Measurements from ENCODE around the gene CYLD. TPM values are rescaled to one million over a fixed set of nuclear protein-coding genes. Genes with fewer than 3 reads are reported as not detected.

The CYLD gene
- total RNA-seq, 1 donor, result 457 TPM

DNA sequence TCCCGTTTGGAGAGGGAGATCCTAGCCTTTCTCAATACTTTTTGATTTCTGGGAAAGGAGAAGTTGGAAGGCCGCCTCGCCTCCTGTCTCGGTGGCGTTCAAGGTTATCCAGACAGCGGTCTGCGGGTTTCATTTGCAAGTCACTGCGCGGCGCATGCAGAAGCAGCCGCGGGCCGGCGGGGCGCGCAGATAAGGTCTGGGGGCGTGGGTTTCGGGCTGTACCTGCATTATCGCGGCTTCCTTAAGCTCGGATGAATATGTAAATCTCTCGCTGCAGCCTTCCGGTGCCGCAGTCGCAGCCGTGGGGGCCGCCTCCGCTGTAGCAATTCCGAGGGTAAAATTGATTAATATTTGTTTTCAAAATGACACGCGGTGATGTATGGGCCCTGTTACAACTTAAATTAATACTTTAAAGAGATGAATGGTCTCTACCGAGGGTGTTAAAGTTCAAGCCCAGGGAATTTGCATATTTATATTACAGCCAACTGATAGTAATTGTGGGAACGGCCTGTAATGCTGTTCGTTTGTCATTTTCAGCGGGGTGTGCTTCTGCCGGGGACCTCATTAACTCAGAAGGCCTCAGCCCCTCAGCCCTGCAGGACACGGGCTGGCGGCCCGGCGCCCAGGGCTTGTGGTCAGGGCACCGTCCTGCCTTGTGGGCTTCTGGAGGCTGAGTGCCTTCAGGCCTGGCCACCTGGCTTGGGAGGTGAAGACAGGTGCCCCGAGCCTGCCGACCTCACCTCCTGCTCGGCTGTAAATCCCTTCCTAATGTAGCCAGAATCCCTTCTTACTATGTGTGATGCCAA lies 99.4 kb downstream of the CYLD start:
- H3K4me3 ChIP-seq (ENCODE audit: low read length), result no peak overlapping the region
- H3K27me3 ChIP-seq (ENCODE audit: insufficient read depth, low read length), result peaks cover 22% of the 10 kb centered on the region
- no peaks in the 10 kb centered on the region for H3K9me3 ChIP-seq (ENCODE audit: low read depth, low read length)
- H3K4me1 ChIP-seq (ENCODE audit: insufficient read depth, low read length), result peaks cover 7% of the 10 kb centered on the region

- no peaks in the 10 kb centered on the region for H3K9me3 ChIP-seq (ENCODE audit: low read depth, low read length)
- H3K4me3 ChIP-seq (ENCODE audit: low read length), result no peak overlapping the region
- H3K27me3 ChIP-seq (ENCODE audit: insufficient read depth, low read length), result peaks cover 22% of the 10 kb centered on the region
- peaks cover 7% of the 10 kb centered on the region for H3K4me1 ChIP-seq (ENCODE audit: insufficient read depth, low read length)
Observed at GRCh38 chr16:50842013-50842505, 100.2 kb downstream of the CYLD start.

GRCh38 chr16:50842589-50842988 lies 100.7 kb downstream of the CYLD start:
- H3K4me1 ChIP-seq (ENCODE audit: insufficient read depth, low read length), result peaks cover 7% of the 10 kb centered on the region
- no peak overlapping the region for H3K4me3 ChIP-seq (ENCODE audit: low read length)

DNA sequence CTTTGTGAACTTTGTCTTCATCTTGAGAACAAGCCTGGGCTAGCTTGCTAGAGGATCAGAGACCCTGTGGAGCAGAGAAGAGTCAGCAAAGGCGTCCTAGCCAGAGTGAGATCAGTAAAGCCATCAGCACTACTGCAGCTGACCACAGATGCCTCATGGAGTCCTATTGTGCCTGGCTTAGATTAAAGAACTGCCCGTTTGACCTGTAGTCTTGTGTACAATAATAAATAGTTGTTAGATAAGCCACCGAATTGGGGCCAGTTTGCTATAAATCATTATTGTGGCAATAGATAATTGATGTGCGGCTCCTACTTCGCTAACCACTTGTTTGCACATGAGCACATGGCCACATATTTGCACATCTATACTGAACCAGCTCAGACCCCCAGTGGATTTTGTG lies 103.0 kb downstream of the CYLD start:
- Histone ChIP-seq H3K4me1 (ENCODE audit: insufficient read depth, low read length) (peaks cover 7% of the 10 kb centered on the region), H3K9me3 (ENCODE audit: low read depth, low read length) (no peaks in the 10 kb centered on the region), H3K4me3 (ENCODE audit: low read length) (no peak overlapping the region), H3K27me3 (ENCODE audit: insufficient read depth, low read length) (peaks cover 21% of the 10 kb centered on the region)

More at GRCh38 chr16:50842589-50842988, 100.7 kb downstream of the CYLD start:
- Histone ChIP-seq H3K9me3 (ENCODE audit: low read depth, low read length) (no peaks in the 10 kb centered on the region), H3K27me3 (ENCODE audit: insufficient read depth, low read length) (peaks cover 22% of the 10 kb centered on the region)

GRCh38 chr16:50845296-50845695 lies 103.4 kb downstream of the CYLD start:
- Histone ChIP-seq H3K27me3 (ENCODE audit: insufficient read depth, low read length) (peaks cover 17% of the 10 kb centered on the region), H3K4me3 (ENCODE audit: low read length) (no peak overlapping the region), H3K9me3 (ENCODE audit: low read depth, low read length) (no peaks in the 10 kb centered on the region), H3K4me1 (ENCODE audit: insufficient read depth, low read length) (peaks cover 7% of the 10 kb centered on the region)

GRCh38 chr16:50846511-50846910 lies 104.6 kb downstream of the CYLD start:
- Histone ChIP-seq H3K4me1 (ENCODE audit: insufficient read depth, low read length) (no peaks in the 10 kb centered on the region), H3K27me3 (ENCODE audit: insufficient read depth, low read length) (peaks cover 12% of the 10 kb centered on the region), H3K4me3 (ENCODE audit: low read length) (no peak overlapping the region), H3K9me3 (ENCODE audit: low read depth, low read length) (no peaks in the 10 kb centered on the region)

DNA sequence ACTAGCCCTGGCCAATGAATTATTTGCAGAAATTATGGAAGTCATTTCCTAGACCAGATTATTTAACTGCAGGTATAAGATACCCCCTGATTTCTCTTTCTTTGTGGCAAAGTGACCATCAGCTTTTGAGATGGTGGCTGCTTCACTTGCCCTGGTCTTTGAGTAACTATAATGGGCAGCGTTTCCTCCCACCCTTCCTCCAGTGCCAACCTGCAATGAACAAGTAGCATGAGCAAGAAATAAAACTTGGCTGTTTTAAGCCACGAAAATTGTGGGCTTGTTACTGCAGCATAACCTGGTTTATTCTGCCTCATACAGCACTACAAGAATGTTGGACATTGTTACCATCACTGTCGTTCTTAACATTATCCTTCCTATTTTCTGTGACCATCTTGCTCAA lies 105.3 kb downstream of the CYLD start:
- Histone ChIP-seq H3K4me3 (ENCODE audit: low read length) (no peak overlapping the region), H3K9me3 (ENCODE audit: low read depth, low read length) (no peaks in the 10 kb centered on the region), H3K27me3 (ENCODE audit: insufficient read depth, low read length) (peaks cover 9% of the 10 kb centered on the region), H3K4me1 (ENCODE audit: insufficient read depth, low read length) (no peaks in the 10 kb centered on the region)

- Histone ChIP-seq H3K9me3 (ENCODE audit: low read depth, low read length) (no peaks in the 10 kb centered on the region), H3K27me3 (ENCODE audit: insufficient read depth, low read length) (peaks cover 13% of the 10 kb centered on the region), H3K4me3 (ENCODE audit: low read length) (no peak overlapping the region), H3K4me1 (ENCODE audit: insufficient read depth, low read length) (no peaks in the 10 kb centered on the region)
Observed at GRCh38 chr16:50848755-50849514, 107.0 kb downstream of the CYLD start.

Other genes with a start within 250 kb of the CYLD start
- 1.2 TPM for gene NKD1, start 193.7 kb upstream of the CYLD start, total RNA-seq
- 24.3 TPM for gene SNX20, start 60.8 kb upstream of the CYLD start, total RNA-seq
- gene NOD2, start 48.5 kb upstream of the CYLD start, total RNA-seq, result 21.6 TPM

Data from mononuclear cell (primary cell).